ENCODE results near the gene NENF.

The NENF gene

GRCh38 chr1:212482637-212483441, 50.1 kb downstream of the NENF start:
- no peak for DNase-seq

- DNase-seq = no peak
Observed at GRCh38 chr1:212484701-212485570, 52.2 kb downstream of the NENF start.

GRCh38 chr1:212485571-212485912, 52.8 kb downstream of the NENF start:
- no peak for DNase-seq

- no peak for DNase-seq
Observed at GRCh38 chr1:212485913-212486618, 53.3 kb downstream of the NENF start.

- no peak for DNase-seq
Observed at GRCh38 chr1:212486619-212486975, 53.9 kb downstream of the NENF start.

GRCh38 chr1:212487286-212487685, 54.6 kb downstream of the NENF start:
- DNase-seq = no peak

- DNase-seq = no peak
Observed at GRCh38 chr1:212487774-212488435, 55.2 kb downstream of the NENF start.

- no peak for DNase-seq
Observed at GRCh38 chr1:212488436-212489283, 55.9 kb downstream of the NENF start.

GRCh38 chr1:212489284-212489859, 56.7 kb downstream of the NENF start:
- DNase-seq = no peak

GRCh38 chr1:212490276-212490675, 57.6 kb downstream of the NENF start:
- DNase-seq = no peak

- DNase-seq = no peak
Observed at GRCh38 chr1:212491454-212491853, 58.7 kb downstream of the NENF start.
